ENCODE data around the gene PLEKHA7.
A peak's percentile ranks its signal among the peaks of the same experiment; 100 is the strongest.
"Not testable (repeated sequence)": the region's sequence is repeated elsewhere in the genome, so short reads cannot be mapped to it uniquely, and the experiment has no call there.

PLEKHA7 gene, protein sequence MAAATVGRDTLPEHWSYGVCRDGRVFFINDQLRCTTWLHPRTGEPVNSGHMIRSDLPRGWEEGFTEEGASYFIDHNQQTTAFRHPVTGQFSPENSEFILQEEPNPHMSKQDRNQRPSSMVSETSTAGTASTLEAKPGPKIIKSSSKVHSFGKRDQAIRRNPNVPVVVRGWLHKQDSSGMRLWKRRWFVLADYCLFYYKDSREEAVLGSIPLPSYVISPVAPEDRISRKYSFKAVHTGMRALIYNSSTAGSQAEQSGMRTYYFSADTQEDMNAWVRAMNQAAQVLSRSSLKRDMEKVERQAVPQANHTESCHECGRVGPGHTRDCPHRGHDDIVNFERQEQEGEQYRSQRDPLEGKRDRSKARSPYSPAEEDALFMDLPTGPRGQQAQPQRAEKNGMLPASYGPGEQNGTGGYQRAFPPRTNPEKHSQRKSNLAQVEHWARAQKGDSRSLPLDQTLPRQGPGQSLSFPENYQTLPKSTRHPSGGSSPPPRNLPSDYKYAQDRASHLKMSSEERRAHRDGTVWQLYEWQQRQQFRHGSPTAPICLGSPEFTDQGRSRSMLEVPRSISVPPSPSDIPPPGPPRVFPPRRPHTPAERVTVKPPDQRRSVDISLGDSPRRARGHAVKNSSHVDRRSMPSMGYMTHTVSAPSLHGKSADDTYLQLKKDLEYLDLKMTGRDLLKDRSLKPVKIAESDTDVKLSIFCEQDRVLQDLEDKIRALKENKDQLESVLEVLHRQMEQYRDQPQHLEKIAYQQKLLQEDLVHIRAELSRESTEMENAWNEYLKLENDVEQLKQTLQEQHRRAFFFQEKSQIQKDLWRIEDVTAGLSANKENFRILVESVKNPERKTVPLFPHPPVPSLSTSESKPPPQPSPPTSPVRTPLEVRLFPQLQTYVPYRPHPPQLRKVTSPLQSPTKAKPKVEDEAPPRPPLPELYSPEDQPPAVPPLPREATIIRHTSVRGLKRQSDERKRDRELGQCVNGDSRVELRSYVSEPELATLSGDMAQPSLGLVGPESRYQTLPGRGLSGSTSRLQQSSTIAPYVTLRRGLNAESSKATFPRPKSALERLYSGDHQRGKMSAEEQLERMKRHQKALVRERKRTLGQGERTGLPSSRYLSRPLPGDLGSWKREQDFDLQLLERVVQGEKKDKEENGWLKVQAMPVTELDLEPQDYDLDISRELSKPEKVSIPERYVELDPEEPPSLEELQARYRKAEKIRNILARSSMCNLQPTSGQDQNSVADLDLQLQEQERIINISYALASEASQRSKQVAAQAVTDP

DNA sequence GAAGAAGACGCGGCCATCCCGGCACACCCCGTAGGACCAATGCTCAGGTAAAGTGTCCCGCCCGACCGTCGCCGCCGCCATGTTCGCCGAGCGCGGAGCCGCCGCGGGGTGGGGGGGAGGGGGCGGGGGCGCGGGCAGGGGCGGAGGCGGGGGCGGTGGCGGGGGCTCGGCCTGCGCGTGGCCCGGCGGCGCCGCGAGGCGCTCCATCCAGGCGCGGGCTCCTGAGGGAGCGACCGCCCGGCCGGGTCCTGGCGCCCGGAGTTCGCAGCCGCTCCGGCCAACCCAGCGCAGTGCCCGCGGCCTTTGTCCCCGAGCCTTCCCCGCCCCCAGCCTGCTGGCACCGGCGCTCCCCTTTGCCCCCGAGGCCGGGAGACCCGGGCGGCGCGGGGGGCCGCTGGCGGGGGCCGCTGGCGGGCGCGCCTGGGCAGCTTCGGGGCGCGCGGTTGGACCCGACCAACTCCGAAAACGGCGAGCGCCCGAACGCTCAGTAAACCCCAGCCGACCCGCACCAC lies at the start of gene PLEKHA7:
TSS of gene PLEKHA7 (minus strand) at position 94 of the 512 bp plus-strand sequence. CDS start at position 81, 13 bp downstream.
- peak in 2 of 3 experiments; percentile 59 to 76 for DNase-seq

DNA sequence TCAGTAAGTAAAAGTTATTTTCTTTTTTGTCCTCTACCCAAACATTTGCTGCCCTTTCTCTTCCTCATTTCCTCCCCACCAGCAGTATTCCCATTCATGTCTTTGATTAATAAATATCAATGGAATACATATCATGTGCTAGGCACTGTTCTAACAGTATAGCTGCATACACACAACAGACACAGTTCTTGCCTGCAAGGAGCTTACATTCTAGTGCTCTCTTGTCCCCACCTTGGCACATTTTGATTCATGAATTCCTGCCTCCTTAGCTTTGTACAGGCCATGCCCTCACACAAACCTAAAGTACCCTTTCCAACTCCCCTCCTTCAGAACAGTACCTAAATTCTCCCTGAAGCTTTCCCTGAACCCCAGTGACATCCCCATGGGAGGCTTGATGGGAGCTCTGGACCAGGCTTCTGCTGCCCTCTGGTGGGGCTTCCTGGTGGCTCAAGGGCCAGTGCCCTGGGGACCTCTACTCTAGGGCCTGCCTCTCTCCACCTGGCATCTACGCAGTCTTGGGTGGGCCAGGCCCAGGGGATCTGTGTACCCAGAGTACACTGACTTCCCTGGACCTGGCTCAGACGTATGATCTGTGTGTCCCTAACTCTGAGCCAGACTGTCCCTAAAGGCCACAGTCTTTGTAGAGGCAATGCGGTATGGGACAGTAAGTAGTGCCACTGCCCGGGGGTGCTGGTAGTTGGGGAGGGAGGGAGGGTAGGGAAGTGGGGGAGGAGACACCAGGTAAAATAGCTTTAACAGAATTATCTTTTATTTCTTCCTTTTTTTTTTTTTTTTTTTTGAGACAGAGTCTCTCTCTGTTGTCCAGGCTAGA lies 49.2 kb upstream of the PLEKHA7 start:
- peak; percentile 25 to 69 (median 57) for DNase-seq

DNA sequence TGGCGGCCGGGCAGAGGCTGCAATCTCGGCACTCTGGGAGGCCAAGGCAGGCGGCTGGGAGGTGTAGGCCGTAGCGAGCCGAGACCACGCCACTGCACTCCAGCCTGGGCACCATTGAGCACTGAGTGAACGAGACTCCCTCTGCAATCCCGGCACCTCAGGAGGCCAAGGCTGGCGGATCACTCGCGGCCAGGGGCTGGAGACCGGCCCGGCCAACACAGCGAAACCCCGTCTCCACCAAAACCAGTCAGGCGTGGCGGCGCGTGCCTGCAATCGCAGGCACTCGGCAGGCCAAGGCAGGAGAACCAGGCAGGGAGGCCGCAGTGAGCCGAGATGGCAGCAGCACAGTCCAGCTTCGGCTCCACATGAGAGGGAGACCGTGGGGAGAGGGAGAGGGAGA lies 36.9 kb upstream of the PLEKHA7 start:
- DNase-seq, result not testable (repeated sequence)

DNA sequence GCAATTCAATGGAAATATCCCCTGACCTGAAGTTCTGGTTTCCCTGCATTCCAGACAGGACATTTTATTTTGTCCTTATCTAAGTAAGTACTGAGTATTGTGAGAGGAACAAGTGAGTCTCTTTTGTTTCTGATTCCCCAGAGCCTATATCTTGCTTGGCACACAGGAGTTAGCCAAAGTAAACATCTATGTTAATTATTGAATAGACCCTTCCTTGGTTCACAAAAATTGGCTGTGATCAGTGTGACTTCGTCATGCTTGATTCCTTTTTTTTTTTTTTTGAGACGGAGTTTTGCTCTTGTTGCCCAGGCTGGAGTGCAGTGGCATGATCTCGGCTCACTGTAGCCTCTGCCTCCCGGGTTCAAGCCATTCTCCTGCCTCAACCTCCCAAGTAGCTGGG lies 34.3 kb upstream of the PLEKHA7 start:
- not testable (repeated sequence) for DNase-seq

- DNase-seq, result no peak
Observed at GRCh38 chr11:17046690-17047089, 32.5 kb upstream of the PLEKHA7 start.

GRCh38 chr11:17036666-17037658 lies 22.7 kb upstream of the PLEKHA7 start:
- no peak for DNase-seq

GRCh38 chr11:17034027-17034426 lies 19.8 kb upstream of the PLEKHA7 start:
- DNase-seq, result not testable (repeated sequence)

- DNase-seq, result no peak
Observed at GRCh38 chr11:17026487-17027082, 12.4 kb upstream of the PLEKHA7 start.

DNA sequence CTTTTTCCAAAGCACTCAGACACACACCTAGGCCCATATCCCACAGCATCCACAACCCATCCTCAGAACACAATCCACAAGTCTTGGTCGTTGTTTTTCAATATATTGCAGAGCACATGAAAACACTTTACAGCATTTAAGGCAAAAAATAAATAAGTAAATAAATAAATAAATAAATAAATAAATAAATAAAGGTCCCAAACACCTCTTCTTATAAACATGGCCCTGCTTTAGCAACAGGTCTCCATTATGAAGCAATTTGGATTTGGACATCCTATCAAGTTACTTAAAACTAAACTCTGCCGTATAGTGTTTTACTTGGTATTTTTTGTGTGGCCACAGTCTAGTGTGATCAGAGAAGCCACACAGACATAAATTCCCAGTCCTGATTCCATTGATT lies 10.7 kb upstream of the PLEKHA7 start:
- no peak for DNase-seq

GRCh38 chr11:17021511-17021910 lies 7.3 kb upstream of the PLEKHA7 start:
- no peak for DNase-seq

DNA sequence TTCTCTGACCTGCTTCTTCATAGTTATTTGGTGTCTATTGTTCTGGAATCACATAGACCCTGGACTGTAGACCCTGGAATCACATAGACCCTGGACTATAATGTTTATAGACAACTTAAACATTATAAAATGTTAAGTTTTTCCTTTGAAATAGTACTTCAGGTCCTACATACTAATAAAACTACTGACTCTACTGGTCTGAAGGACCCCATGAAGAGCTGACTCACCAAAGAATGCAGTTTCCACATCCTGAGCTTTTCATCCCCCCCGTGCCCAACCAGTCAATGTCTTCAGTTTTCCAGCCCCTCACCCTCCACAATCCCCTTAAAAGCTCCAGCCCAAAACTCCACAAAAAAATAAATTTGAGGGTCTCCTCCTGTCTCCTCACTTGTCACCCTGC lies 6.6 kb upstream of the PLEKHA7 start:
- DNase-seq, result no peak

DNA sequence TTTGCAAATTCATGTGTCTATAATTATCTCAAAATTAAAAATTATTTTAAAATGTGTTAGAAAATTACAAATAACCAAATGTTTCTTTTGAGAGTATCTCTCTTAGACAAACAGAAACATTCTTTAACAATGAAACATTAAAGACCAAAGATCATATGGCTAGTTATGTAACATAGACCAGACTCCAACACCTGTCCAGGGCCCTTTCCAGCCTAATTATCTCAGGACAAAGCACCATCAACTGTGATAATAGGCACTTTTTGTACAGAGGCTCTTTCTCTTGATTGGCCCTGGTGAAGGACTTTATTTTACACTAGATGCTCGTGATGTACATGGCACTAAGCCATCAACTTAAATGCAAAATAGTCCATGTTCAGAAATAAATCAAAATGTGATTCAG lies 5.0 kb upstream of the PLEKHA7 start:
- peak in 2 of 3 experiments; percentile 43 to 92 for DNase-seq

- no peak for DNase-seq
Observed at GRCh38 chr11:17015627-17016126, 1.5 kb upstream of the PLEKHA7 start.

- DNase-seq, result peak; percentile 56 to 79 (median 78)
Observed at GRCh38 chr11:17014833-17015626, 816 bp upstream of the PLEKHA7 start.

DNA sequence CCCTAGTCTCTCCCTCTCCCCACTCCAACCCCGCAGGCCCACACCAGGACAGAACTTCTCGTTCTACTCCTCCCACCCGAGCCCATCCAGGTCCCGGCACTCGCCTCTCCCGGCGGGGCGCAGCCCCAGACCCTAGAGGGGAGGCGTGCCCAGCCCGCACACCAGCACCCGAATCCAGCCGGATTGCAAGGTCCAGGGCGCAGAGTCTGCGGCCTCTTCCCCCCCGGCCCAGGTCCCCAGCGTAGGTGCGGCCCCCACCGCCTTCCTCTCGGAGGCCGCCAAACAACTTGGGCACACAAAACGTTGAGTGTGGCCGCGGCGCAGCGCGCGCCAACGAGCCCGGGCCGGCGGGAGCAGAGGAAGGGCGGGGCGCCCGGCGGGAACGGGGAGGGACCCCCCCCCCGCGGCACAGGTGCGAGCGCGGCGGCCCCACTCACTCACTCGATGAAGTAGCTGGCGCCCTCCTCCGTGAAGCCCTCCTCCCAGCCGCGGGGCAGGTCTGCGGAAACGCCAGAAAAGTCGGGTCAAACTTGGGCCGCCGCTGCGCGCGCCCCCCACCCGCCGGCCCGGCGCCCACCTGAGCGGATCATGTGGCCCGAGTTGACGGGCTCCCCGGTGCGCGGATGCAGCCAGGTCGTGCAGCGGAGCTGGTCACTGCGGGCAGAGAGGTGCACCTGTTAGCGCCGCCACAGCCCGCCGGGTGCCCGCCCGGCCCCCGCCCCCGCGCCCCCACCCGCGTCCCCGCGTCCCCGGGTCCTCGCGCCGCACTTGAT lies 480 bp downstream of the PLEKHA7 start:
- peak; percentile 59 to 82 (median 77) for DNase-seq

DNA sequence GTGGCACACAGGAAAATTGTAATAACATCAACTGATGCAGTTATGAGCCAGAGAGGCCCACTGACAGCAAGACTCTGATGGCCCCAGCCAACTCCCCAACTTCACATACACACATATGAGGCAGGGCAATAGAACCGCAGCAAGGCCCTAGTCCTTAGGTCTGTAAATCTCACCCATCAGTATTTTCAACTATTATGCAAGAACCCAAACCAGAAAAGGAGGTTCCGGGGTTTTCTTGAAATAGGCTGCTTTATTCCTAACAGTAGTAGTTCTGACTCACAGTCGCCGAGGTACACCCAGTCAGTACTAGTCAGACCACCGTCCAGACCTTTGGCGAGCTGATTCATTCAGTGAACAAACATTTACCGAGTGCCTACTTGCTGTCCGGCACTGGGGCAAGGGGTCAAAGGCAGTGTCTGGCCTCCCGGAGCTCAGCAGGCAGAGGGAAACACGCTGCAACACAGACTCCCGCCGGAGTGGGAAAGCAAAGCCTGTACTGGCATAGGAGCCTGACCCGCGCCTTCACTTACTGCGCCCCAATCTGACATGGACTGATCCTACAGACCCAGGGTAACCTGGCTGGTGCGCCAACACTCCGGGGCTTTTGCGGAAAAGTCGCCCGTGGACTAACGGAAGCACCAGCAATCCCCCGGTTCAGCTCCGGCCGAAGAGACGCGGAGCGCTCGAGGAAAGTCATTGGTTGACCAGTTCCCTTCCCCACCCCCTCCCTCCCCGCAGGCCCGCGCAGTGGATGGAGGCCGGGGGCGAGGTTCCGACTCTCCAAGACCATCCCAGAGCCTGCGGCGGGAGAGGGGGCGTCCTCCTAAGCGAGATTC lies 1.3 kb downstream of the PLEKHA7 start:
- DNase-seq, result peak in 2 of 3 experiments; percentile 77 to 81

DNA sequence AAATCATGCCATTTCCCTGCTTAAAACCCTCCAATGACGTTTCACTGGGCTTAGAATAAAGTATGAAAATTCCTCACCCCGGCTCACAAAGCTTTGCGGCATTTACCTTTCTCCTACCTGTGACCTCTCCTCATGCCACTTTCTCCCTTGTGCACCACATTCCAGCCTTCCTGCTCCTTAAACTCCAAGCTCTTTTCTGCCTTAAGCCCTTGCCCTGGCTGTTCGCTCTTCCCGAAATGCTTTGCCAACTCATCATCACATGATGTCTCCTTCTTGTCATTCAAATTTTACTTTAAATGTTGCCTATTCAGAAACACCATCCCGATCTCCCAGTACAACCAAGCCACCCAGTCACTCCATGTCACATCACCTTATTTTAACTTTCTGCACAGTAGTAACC lies 2.0 kb downstream of the PLEKHA7 start:
- DNase-seq, result no peak
